ENCODE results near the gene ETFA.

DNA sequence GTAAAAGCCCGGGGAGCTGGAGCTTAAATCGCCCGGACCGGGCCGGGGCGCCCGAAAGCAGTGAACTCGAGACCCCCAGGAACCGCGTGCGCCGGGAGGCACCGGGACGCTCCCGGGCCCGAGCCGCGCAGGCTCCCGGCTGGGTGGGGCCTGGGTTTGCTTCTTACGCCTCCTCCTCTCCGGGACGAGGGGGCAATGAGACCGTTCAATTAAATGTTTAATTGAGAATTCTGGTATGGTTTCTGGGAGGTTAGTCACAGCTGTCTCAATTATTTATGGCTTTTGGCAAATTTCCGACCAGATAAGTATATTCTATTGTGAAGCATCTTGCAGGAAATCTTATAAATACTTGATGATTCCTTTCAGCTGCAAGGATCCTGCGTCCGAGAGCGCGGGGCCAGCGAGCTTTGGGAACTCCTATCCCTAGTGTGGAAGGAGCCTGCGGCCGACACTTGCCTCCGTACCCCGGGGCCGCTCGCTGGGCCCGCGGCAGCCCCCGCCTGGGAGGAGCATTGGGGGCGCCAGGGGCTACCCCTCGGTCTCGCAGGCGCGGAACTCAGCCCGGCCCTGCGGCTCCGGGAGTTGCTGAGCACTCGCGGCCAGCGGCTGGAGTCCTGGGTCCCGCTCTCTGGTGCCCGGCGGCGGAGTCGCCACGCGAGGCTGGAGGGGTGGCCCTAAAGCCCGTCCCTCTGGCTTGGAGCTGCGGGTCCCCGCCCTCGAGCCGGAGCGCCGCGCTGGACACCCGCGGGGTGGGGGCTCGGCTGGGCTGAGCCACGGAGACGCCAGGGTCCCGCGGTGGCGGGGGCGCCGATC, 35.6 kb upstream of the ETFA start:
- TF ChIP-seq POLR2A (IDR thresholded peaks at IDR 0.05) (no peak), CTCF (IDR thresholded peaks at IDR 0.05) (no peak), POLR2AphosphoS5 (IDR thresholded peaks at IDR 0.05) (no peak)

All from prostate gland (tissue), 2 donors.